GM23338 (cell line): ENCODE results near the gene TBC1D5. TPM values are rescaled to one million over a fixed set of nuclear protein-coding genes. Genes with fewer than 3 reads are reported as not detected.

Experiments used
- ATAC-seq: fragments of 200-7000 bp; cut with Tn5 transposase; 3 replicates; pipeline ENCODE4 v1.9.1; 2020
- DNase-seq: peaks from one replicate; pipeline ENCODE4 v3.0.0-alpha.2; 2015; ENCODE audit warnings: low spot score
- H2AFZ ChIP-seq: fragments of 200-600 bp; sonication (generic); 2 replicates; pipeline ENCODE4 v1.8.0; 2016; ENCODE audit warnings: antibody characterized with exemption, mild to moderate bottlenecking, moderate library complexity
- H3F3A ChIP-seq: fragments of 200-600 bp; sonication (generic); replicated peaks from 2 replicates; pipeline ENCODE4 v1.8.0; 2017; ENCODE audit warnings: antibody characterized with exemption, mixed run types, low read depth
- H3K27ac ChIP-seq: fragments of 200-600 bp; sonication (generic); 2 replicates; pipeline ENCODE4 v1.6.1; 2016; ENCODE audit warnings: low read depth
- H3K27me3 ChIP-seq: fragments of 200-600 bp; sonication (generic); 2 replicates; pipeline ENCODE4 v1.8.0; 2016; ENCODE audit warnings: mild to moderate bottlenecking, mixed run types, moderate library complexity; ENCODE audit not compliant: insufficient read depth
- H3K36me3 ChIP-seq: fragments of 200-600 bp; sonication (generic); 2 replicates; pipeline ENCODE4 v1.8.0; 2016; ENCODE audit warnings: mild to moderate bottlenecking; ENCODE audit not compliant: insufficient read depth
- H3K4me1 ChIP-seq: fragments of 200-600 bp; sonication (generic); 2 replicates; pipeline ENCODE4 v1.8.0; 2016; ENCODE audit warnings: mild to moderate bottlenecking, moderate library complexity; ENCODE audit not compliant: insufficient read depth
- H3K4me2 ChIP-seq: fragments of 200-600 bp; sonication (generic); 2 replicates; pipeline ENCODE4 v1.7.1; 2017; ENCODE audit warnings: mixed run types
- H3K4me3 ChIP-seq: fragments of 200-600 bp; sonication (generic); 2 replicates; pipeline ENCODE4 v1.6.1; 2016; ENCODE audit warnings: mixed run types
- H3K79me2 ChIP-seq: fragments of 200-600 bp; sonication (generic); replicated peaks from 2 replicates; pipeline ENCODE4 v1.8.0; 2017; ENCODE audit warnings: mild to moderate bottlenecking; ENCODE audit not compliant: insufficient read depth
- H3K9me2 ChIP-seq: fragments of 200-600 bp; sonication (generic); 2 replicates; pipeline ENCODE4 v1.8.0; 2017; ENCODE audit not compliant: insufficient read depth
- H4K20me1 ChIP-seq: fragments of 200-600 bp; sonication (generic); replicated peaks from 2 replicates; pipeline ENCODE4 v1.8.0; 2017; ENCODE audit warnings: mild to moderate bottlenecking; ENCODE audit not compliant: insufficient read depth
- H3K27ac Mint-ChIP-seq: 2 replicates; pipeline ENCODE4 v1.8.0; 2020; ENCODE audit warnings: inconsistent platforms, mild to moderate bottlenecking, moderate library complexity, mixed read lengths
- H3K27me3 Mint-ChIP-seq: 3 replicates; pipeline ENCODE4 v1.8.0; 2022; ENCODE audit warnings: low read depth, mild to moderate bottlenecking, moderate library complexity, mixed read lengths, inconsistent platforms; ENCODE audit not compliant: insufficient read depth, poor library complexity
- H3K36me3 Mint-ChIP-seq: 3 replicates; pipeline ENCODE4 v1.8.0; 2021; ENCODE audit warnings: low read depth, mild to moderate bottlenecking, inconsistent platforms, moderate library complexity, mixed read lengths
- H3K4me1 Mint-ChIP-seq: 3 replicates; pipeline ENCODE4 v1.8.0; 2020; ENCODE audit warnings: mild to moderate bottlenecking, inconsistent platforms, mixed read lengths
- H3K4me3 Mint-ChIP-seq: 3 replicates; pipeline ENCODE4 v1.8.0; 2021; ENCODE audit warnings: moderate library complexity, mild to moderate bottlenecking, inconsistent platforms, mixed read lengths
- H3K9me3 Mint-ChIP-seq: 3 replicates; pipeline ENCODE4 v1.8.0; 2020; ENCODE audit warnings: moderate library complexity, mild to moderate bottlenecking, inconsistent platforms, mixed read lengths
- CREB1 ChIP-seq: fragments of 250-450 bp; sonication (Bioruptor Pico); IDR thresholded peaks from 2 replicates; pipeline ENCODE4 v1.5.0; 2020; ENCODE audit warnings: low read depth, mild to moderate bottlenecking, moderate library complexity
- ETS1 ChIP-seq: IDR thresholded peaks from 2 replicates; pipeline ENCODE4 v1.6.1; 2016; ENCODE audit warnings: antibody characterized with exemption
- ZNF331 ChIP-seq: fragments of 250-450 bp; sonication (Bioruptor Pico); IDR thresholded peaks from 2 replicates; pipeline ENCODE4 v1.5.0; 2020; ENCODE audit warnings: low read depth, mild to moderate bottlenecking, moderate library complexity
- ZNF462 ChIP-seq: fragments of 250-450 bp; sonication (Bioruptor Pico); IDR thresholded peaks from 2 replicates; pipeline ENCODE4 v1.5.0; 2020; ENCODE audit warnings: mild to moderate bottlenecking, moderate library complexity
- polyA plus RNA-seq: library from polyadenylated mRNA; unstranded; fragments of >200 nt; fragmentation: Nextera tagmentation; extraction: Ambion mirVana; gene quantifications from 2 replicates; pipeline ENCODE4 v1.2.1, GENCODE V29; 2016
- total RNA-seq: library from RNA; depleted of rRNA; stranded (reverse); fragments of >200 nt; shearing (Covaris generic); gene quantifications from 2 replicates; pipeline ENCODE4 v1.2.3, GENCODE V29; 2014

Gene TBC1D5
- total and polyA plus RNA-seq, 2 experiments from 2014 or later: 21.8 to 48.1 TPM

DNA sequence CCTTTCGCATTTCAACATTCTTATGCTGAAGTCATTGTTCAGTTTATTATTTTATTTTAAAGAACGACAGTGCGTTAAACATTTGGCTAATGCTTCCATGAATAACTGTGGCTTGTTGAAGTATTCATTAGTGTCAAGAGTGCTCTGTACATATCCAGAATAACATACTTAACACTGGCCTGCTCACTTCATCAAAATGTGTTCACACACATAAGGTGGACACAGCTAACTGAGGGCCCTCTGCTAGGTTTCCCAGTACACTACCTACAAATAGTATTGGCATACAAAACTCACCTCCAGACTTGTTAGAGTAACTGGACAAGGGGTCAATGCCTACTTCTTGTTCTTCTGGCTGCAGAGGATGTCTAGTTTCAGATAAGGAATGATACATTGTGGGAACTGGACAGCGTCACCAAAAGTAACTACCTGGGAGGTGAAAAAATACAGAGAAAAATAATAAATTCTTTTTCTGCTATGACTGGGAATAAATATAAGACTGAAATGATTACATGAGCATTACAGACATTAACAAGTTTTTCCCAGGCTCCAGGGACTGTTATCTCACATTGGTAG, 234.2 kb downstream of the TBC1D5 start (continued):
- TF ChIP-seq ZNF462 (CRISPR knock-in tag): no peak
- no peak for TF ChIP-seq ZNF331 (CRISPR knock-in tag)

DNA sequence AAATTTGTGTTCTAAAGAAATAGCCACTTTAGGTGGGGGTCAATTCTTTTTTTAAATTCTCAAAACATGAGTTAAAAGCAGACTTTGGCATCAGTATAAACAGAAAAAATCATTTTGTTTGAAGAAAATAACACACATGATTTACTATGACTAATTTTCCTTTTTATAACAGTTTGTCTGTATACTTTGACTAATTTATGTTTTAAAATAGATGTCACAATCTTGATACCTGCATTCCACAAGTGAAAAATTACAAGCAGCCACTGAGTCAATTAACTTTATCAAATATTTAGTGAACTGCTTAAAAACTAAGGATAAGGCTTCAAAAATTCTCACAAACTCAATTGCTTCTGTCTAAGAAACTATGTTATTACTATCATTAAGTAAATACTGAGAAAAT, 235.0 kb downstream of the TBC1D5 start:
- no peaks in the 10 kb centered on the region for H3K9me2 ChIP-seq
- DNase-seq: no peak
- H3K4me1 Mint-ChIP-seq: no peaks in the 10 kb centered on the region; the same call in 2 of the 3 replicates
- H3K27ac Mint-ChIP-seq: no peak overlapping the region
- no peak overlapping the region for H3K4me3 Mint-ChIP-seq
- no peaks in the 10 kb centered on the region for H3K36me3 ChIP-seq
- no peaks in the 10 kb centered on the region for H4K20me1 ChIP-seq
- no peak overlapping the region for H2AFZ ChIP-seq
- H3F3A ChIP-seq: no peaks in the 10 kb centered on the region
- no peaks in the 10 kb centered on the region for H3K36me3 Mint-ChIP-seq
- no peak overlapping the region for H3K4me2 ChIP-seq
- no peaks in the 10 kb centered on the region; the same call in 1 of the 2 replicates for H3K4me1 ChIP-seq
- H3K79me2 ChIP-seq: no peaks in the 10 kb centered on the region
- H3K27ac ChIP-seq: no peak overlapping the region
- H3K4me3 ChIP-seq: no peak overlapping the region
- no peak for ATAC-seq
- H3K27me3 ChIP-seq: no peaks in the 10 kb centered on the region
- no peaks in the 10 kb centered on the region for H3K27me3 Mint-ChIP-seq
- no peak for TF ChIP-seq ZNF331 (CRISPR knock-in tag)
- H3K9me3 Mint-ChIP-seq: no peaks in the 10 kb centered on the region

DNA sequence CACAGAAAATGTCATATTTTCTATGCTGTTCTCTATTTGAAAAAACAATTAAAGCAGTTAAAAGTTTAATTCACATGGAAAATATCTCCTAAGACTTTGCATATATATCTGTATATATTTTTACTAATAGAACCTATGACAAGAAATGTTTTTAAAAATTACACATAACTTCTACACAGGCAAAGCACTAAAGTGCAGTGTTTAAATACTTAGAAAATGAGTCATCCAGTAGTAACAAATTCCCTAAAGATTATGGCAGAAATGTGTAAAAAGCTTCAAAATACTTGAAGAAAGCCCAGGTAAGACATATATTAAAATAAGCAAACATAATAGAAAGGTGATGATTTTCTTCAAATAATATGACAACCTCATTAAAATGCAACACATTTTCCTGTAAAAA, 236.6 kb downstream of the TBC1D5 start:
- no peak overlapping the region for H3K4me3 ChIP-seq
- no peak overlapping the region for H3K27ac Mint-ChIP-seq
- H2AFZ ChIP-seq: no peak overlapping the region
- ATAC-seq (no peak), DNase-seq (no peak)
- no peak overlapping the region for H3K4me2 ChIP-seq
- no peaks in the 10 kb centered on the region for H3K9me3 Mint-ChIP-seq
- TF ChIP-seq CREB1 (CRISPR knock-in tag) (no peak), ETS1 (no peak)
- no peaks in the 10 kb centered on the region; the same call in 1 of the 2 replicates for H3K4me1 ChIP-seq
- no peaks in the 10 kb centered on the region for H3K27me3 Mint-ChIP-seq
- no peaks in the 10 kb centered on the region for H4K20me1 ChIP-seq
- H3K27me3 ChIP-seq: no peaks in the 10 kb centered on the region
- H3K4me3 Mint-ChIP-seq: no peak overlapping the region
- H3F3A ChIP-seq: no peaks in the 10 kb centered on the region
- H3K9me2 ChIP-seq: no peaks in the 10 kb centered on the region
- H3K36me3 Mint-ChIP-seq: no peaks in the 10 kb centered on the region
- H3K79me2 ChIP-seq: no peaks in the 10 kb centered on the region
- H3K36me3 ChIP-seq: no peaks in the 10 kb centered on the region
- no peak overlapping the region for H3K27ac ChIP-seq
- H3K4me1 Mint-ChIP-seq: no peaks in the 10 kb centered on the region; the same call in 2 of the 3 replicates
